Activated CD4-positive, alpha-beta T cell treated with anti-CD3 and anti-CD28 coated beads for 36 hours (primary cell): ENCODE data around the gene PTPRG. TPM values are rescaled to one million over a fixed set of nuclear protein-coding genes. Genes with fewer than 3 reads are reported as not detected.

Experiments
- ATAC-seq: fragments of 200-7000 bp; cut with Tn5 transposase; one replicate; pipeline ENCODE4 v1.10.0; 2021; ENCODE audit warnings: mild to moderate bottlenecking, moderate library complexity
- CTCF ChIA-PET: fragments of 350-600 bp; sonication (Branson Sonifier 250); formaldehyde crosslinking; loops from one replicate; lab custom pipeline; 2021; ENCODE audit warnings: antibody characterized with exemption; lab: Charles Lee
- POLR2A ChIA-PET: fragments of 350-600 bp; sonication (Branson Sonifier 250); formaldehyde crosslinking; loops from one replicate; lab custom pipeline; 2021; ENCODE audit warnings: antibody characterized with exemption, inconsistent platforms; lab: Charles Lee
- DNase-seq: peaks from one replicate; pipeline ENCODE4 v3.0.0-alpha.2; 2020
- H3K27ac Mint-ChIP-seq: one replicate; pipeline ENCODE4 v1.8.0; 2021; ENCODE audit warnings: mixed read lengths
- H3K27me3 Mint-ChIP-seq: one replicate; pipeline ENCODE4 v1.8.0; 2021; ENCODE audit warnings: mixed read lengths
- H3K36me3 Mint-ChIP-seq: one replicate; pipeline ENCODE4 v1.8.0; 2021; ENCODE audit warnings: low read depth, mixed read lengths
- H3K4me1 Mint-ChIP-seq: one replicate; pipeline ENCODE4 v1.8.0; 2021; ENCODE audit warnings: mixed read lengths
- H3K4me3 Mint-ChIP-seq: one replicate; pipeline ENCODE4 v1.8.0; 2021; ENCODE audit warnings: mild to moderate bottlenecking, moderate library complexity, mixed read lengths
- H3K9me3 Mint-ChIP-seq: one replicate; pipeline ENCODE4 v1.8.0; 2021; ENCODE audit warnings: low read depth, mixed read lengths
- intact Hi-C, 2 experiments: fragments of 100-400 bp; cut with DNase I in 1 of 2; cut with micrococcal nuclease in 1 of 2; formaldehyde crosslinking; loops; one replicate each; pipeline versions ENCODE4 v1.14.2 to v1.15.1; 2022 to 2024; cut with DNase I, micrococcal nuclease
- total RNA-seq, 2 experiments: library from RNA; stranded (reverse); gene quantifications; one replicate each; pipeline ENCODE4 v1.2.3, GENCODE V29; 2021

PTPRG gene
- total RNA-seq, 2 experiments from 2014 or later = 0.32 to 0.33 TPM

GRCh38 chr3:61665987-61666386 is 104.6 kb downstream of the PTPRG start:
- Mint-ChIP-seq H3K27me3 (no peaks in the 10 kb centered on the region), H3K27ac (no peak overlapping the region), H3K4me3 (no peak overlapping the region), H3K9me3 (peaks cover 2% of the 10 kb centered on the region), H3K4me1 (no peaks in the 10 kb centered on the region), H3K36me3 (no peaks in the 10 kb centered on the region)
- no peak for DNase-seq
- POLR2A ChIA-PET = no interaction called here
- ATAC-seq = no peak
- intact Hi-C loops = no loop called here
- CTCF ChIA-PET = interaction anchor here (0.6 kb wide), 2 partner anchors 162 to 939 kb away, joined by 3 read pairs; no protein-coding TSS in a partner anchor

- no peaks in the 10 kb centered on the region for H3K27me3 Mint-ChIP-seq
- H3K9me3 Mint-ChIP-seq = peaks cover 2% of the 10 kb centered on the region
- POLR2A ChIA-PET = no interaction called here
- CTCF ChIA-PET = no interaction called here
- no peaks in the 10 kb centered on the region for H3K36me3 Mint-ChIP-seq
- H3K4me3 Mint-ChIP-seq = no peak overlapping the region
- intact Hi-C loops = no loop called here
- H3K4me1 Mint-ChIP-seq = no peaks in the 10 kb centered on the region
- no peak overlapping the region for H3K27ac Mint-ChIP-seq
- no peak for DNase-seq
- no peak for ATAC-seq
Measured at GRCh38 chr3:61666615-61667330, 105.4 kb downstream of the PTPRG start.

GRCh38 chr3:61667383-61667782 is 106.0 kb downstream of the PTPRG start:
- no peaks in the 10 kb centered on the region for H3K27me3 Mint-ChIP-seq
- no peaks in the 10 kb centered on the region for H3K4me1 Mint-ChIP-seq
- intact Hi-C loops = no loop called here
- CTCF ChIA-PET = no interaction called here
- ATAC-seq = no peak
- no peaks in the 10 kb centered on the region for H3K36me3 Mint-ChIP-seq
- peaks cover 2% of the 10 kb centered on the region for H3K9me3 Mint-ChIP-seq
- H3K27ac Mint-ChIP-seq = no peak overlapping the region
- no peak overlapping the region for H3K4me3 Mint-ChIP-seq
- POLR2A ChIA-PET = no interaction called here
- no peak for DNase-seq

GRCh38 chr3:61667814-61668213 is 106.4 kb downstream of the PTPRG start:
- intact Hi-C loops = no loop called here
- ATAC-seq = no peak
- Mint-ChIP-seq H3K4me3 (no peak overlapping the region), H3K9me3 (peaks cover 2% of the 10 kb centered on the region), H3K4me1 (no peaks in the 10 kb centered on the region), H3K27ac (no peak overlapping the region), H3K27me3 (no peaks in the 10 kb centered on the region), H3K36me3 (no peaks in the 10 kb centered on the region)
- POLR2A ChIA-PET = no interaction called here
- no peak for DNase-seq
- CTCF ChIA-PET = no interaction called here

- no peaks in the 10 kb centered on the region for H3K4me1 Mint-ChIP-seq
- H3K4me3 Mint-ChIP-seq = no peak overlapping the region
- ChIA-PET POLR2A (no interaction called here), CTCF (no interaction called here)
- DNase-seq (no peak), ATAC-seq (no peak)
- H3K27ac Mint-ChIP-seq = no peak overlapping the region
- intact Hi-C loops = no loop called here
- H3K9me3 Mint-ChIP-seq = peaks cover 2% of the 10 kb centered on the region
- no peaks in the 10 kb centered on the region for H3K27me3 Mint-ChIP-seq
- no peaks in the 10 kb centered on the region for H3K36me3 Mint-ChIP-seq
Measured at GRCh38 chr3:61668317-61668864, 107.0 kb downstream of the PTPRG start.

GRCh38 chr3:61669203-61669602 is 107.8 kb downstream of the PTPRG start:
- H3K27ac Mint-ChIP-seq = no peak overlapping the region
- no peak for ATAC-seq

GRCh38 chr3:61669668-61670299 is 108.4 kb downstream of the PTPRG start:
- POLR2A ChIA-PET = no interaction called here
- H3K4me1 Mint-ChIP-seq = no peaks in the 10 kb centered on the region
- no peaks in the 10 kb centered on the region for H3K36me3 Mint-ChIP-seq

More at GRCh38 chr3:61669203-61669602, 107.8 kb downstream of the PTPRG start:
- Mint-ChIP-seq H3K27me3 (no peaks in the 10 kb centered on the region), H3K36me3 (no peaks in the 10 kb centered on the region), H3K4me1 (no peaks in the 10 kb centered on the region), H3K9me3 (peaks cover 2% of the 10 kb centered on the region), H3K4me3 (no peak overlapping the region)
- ChIA-PET POLR2A (no interaction called here), CTCF (interaction anchor here (0.6 kb wide), 1 partner anchor 435 kb away, joined by 3 read pairs; no protein-coding TSS in a partner anchor)
- intact Hi-C loops = no loop called here
- no peak for DNase-seq

GRCh38 chr3:61673651-61674050 is 112.3 kb downstream of the PTPRG start:
- ATAC-seq (no peak), DNase-seq (no peak)
- CTCF ChIA-PET = no interaction called here
- Mint-ChIP-seq H3K27me3 (no peaks in the 10 kb centered on the region), H3K36me3 (no peaks in the 10 kb centered on the region), H3K9me3 (peaks cover 4% of the 10 kb centered on the region), H3K4me1 (no peaks in the 10 kb centered on the region), H3K4me3 (no peak overlapping the region), H3K27ac (no peak overlapping the region)
- intact Hi-C loops = no loop called here
- POLR2A ChIA-PET = no interaction called here

More at GRCh38 chr3:61669668-61670299, 108.4 kb downstream of the PTPRG start:
- H3K27ac Mint-ChIP-seq = no peak overlapping the region
- no peak overlapping the region for H3K4me3 Mint-ChIP-seq
- no peaks in the 10 kb centered on the region for H3K27me3 Mint-ChIP-seq
- ATAC-seq (no peak), DNase-seq (no peak)
- H3K9me3 Mint-ChIP-seq = peaks cover 2% of the 10 kb centered on the region
- CTCF ChIA-PET = interaction anchor here (0.6 kb wide), 1 partner anchor 436 kb away, joined by 3 read pairs; no protein-coding TSS in a partner anchor
- intact Hi-C loops = no loop called here

- intact Hi-C loops = no loop called here
- no peaks in the 10 kb centered on the region for H3K36me3 Mint-ChIP-seq
- no peaks in the 10 kb centered on the region for H3K27me3 Mint-ChIP-seq
- no peak for ATAC-seq
- H3K27ac Mint-ChIP-seq = no peak overlapping the region
- peaks cover 4% of the 10 kb centered on the region for H3K9me3 Mint-ChIP-seq
- ChIA-PET POLR2A (no interaction called here), CTCF (no interaction called here)
- no peaks in the 10 kb centered on the region for H3K4me1 Mint-ChIP-seq
- no peak overlapping the region for H3K4me3 Mint-ChIP-seq
- DNase-seq = no peak
Measured at GRCh38 chr3:61674596-61674995, 113.2 kb downstream of the PTPRG start.

- no peaks in the 10 kb centered on the region for H3K27me3 Mint-ChIP-seq
- H3K4me1 Mint-ChIP-seq = peaks cover 2% of the 10 kb centered on the region
- no peaks in the 10 kb centered on the region for H3K36me3 Mint-ChIP-seq
- H3K9me3 Mint-ChIP-seq = peaks cover 2% of the 10 kb centered on the region
- ChIA-PET POLR2A (no interaction called here), CTCF (no interaction called here)
- DNase-seq (no peak), ATAC-seq (no peak)
- H3K27ac Mint-ChIP-seq = no peak overlapping the region
- H3K4me3 Mint-ChIP-seq = no peak overlapping the region
- intact Hi-C loops = no loop called here
Measured at GRCh38 chr3:61679026-61679425, 117.7 kb downstream of the PTPRG start.

GRCh38 chr3:61680617-61681016 is 119.2 kb downstream of the PTPRG start:
- intact Hi-C loops = no loop called here
- POLR2A ChIA-PET = no interaction called here
- CTCF ChIA-PET = no interaction called here
- Mint-ChIP-seq H3K36me3 (no peaks in the 10 kb centered on the region), H3K4me3 (no peak overlapping the region), H3K27ac (no peak overlapping the region), H3K4me1 (peaks cover 2% of the 10 kb centered on the region), H3K27me3 (peaks cover 4% of the 10 kb centered on the region), H3K9me3 (peaks cover 2% of the 10 kb centered on the region)
- ATAC-seq (no peak), DNase-seq (no peak)

GRCh38 chr3:61681636-61682035 is 120.3 kb downstream of the PTPRG start:
- Mint-ChIP-seq H3K27me3 (peaks cover 4% of the 10 kb centered on the region), H3K9me3 (no peaks in the 10 kb centered on the region), H3K4me1 (peaks cover 2% of the 10 kb centered on the region), H3K36me3 (no peaks in the 10 kb centered on the region), H3K4me3 (no peak overlapping the region), H3K27ac (no peak overlapping the region)
- intact Hi-C loops = no loop called here
- ATAC-seq (no peak), DNase-seq (no peak)
- ChIA-PET CTCF (no interaction called here), POLR2A (no interaction called here)
